GM06990 (cell line): ENCODE results near the gene CEP170B.
A peak's percentile ranks its signal among the peaks of the same experiment; 100 is the strongest.

ENCODE experiments used
- DNase-seq: peaks from one replicate; pipeline ENCODE4 v3.0.0-alpha.2; 2011; ENCODE audit not compliant: insufficient read length; ENCODE audit errors: extremely low read depth
- H3K27me3 ChIP-seq: replicated peaks from 2 replicates; pipeline ENCODE4 v1.6.0; 2011; ENCODE audit warnings: low read length; ENCODE audit not compliant: control insufficient read depth, insufficient read depth
- H3K36me3 ChIP-seq: 2 replicates; pipeline ENCODE4 v1.5.1; 2011; ENCODE audit warnings: low read length; ENCODE audit not compliant: control insufficient read depth, insufficient read depth
- H3K4me3 ChIP-seq: replicated peaks from 2 replicates; pipeline ENCODE4 v1.5.1; 2011; ENCODE audit warnings: low read depth, mild to moderate bottlenecking, control low read depth, low read length
- CTCF ChIP-seq: IDR thresholded peaks from 2 replicates; pipeline ENCODE4 v1.5.1; 2011; ENCODE audit warnings: low read length, control low read depth, mild to moderate bottlenecking, inconsistent platforms; ENCODE audit not compliant: insufficient read depth, poor library complexity, severe bottlenecking

Gene CEP170B

GRCh38 chr14:104864267-104865080 is 594 bp upstream of the CEP170B start:
- H3K36me3 ChIP-seq: no peaks in the 10 kb centered on the region
- H3K27me3 ChIP-seq: peaks cover 4% of the 10 kb centered on the region
- H3K4me3 ChIP-seq: no peak overlapping the region
- no peak for TF ChIP-seq CTCF
- no peak for DNase-seq

- peak; percentile 22 for DNase-seq
- peaks cover 4% of the 10 kb centered on the region for H3K27me3 ChIP-seq
These were observed 768 bp downstream of the CEP170B start for GRCh38 chr14:104865631-104866441.

GRCh38 chr14:104866451-104867370 is 1.6 kb downstream of the CEP170B start:
- Histone ChIP-seq H3K27me3 (peaks cover 4% of the 10 kb centered on the region), H3K4me3 (no peak overlapping the region)

More at GRCh38 chr14:104865631-104866441, 768 bp downstream of the CEP170B start:
- Histone ChIP-seq H3K4me3 (peak overlapping the region; percentile 28), H3K36me3 (no peaks in the 10 kb centered on the region)
- no peak for TF ChIP-seq CTCF

GRCh38 chr14:104867371-104868059 is 2.4 kb downstream of the CEP170B start:
- no peak for DNase-seq
- no peaks in the 10 kb centered on the region for H3K36me3 ChIP-seq
- H3K27me3 ChIP-seq: peaks cover 4% of the 10 kb centered on the region
- no peak overlapping the region for H3K4me3 ChIP-seq
- TF ChIP-seq CTCF: no peak

More at GRCh38 chr14:104866451-104867370, 1.6 kb downstream of the CEP170B start:
- no peaks in the 10 kb centered on the region for H3K36me3 ChIP-seq
- TF ChIP-seq CTCF: no peak
- DNase-seq: no peak
